Measurements from ENCODE around the gene PRKAR1B. TPM values are rescaled to one million over a fixed set of nuclear protein-coding genes. Genes with fewer than 3 reads are reported as not detected.

The PRKAR1B gene
- polyA plus RNA-seq, 6 donors from 2014 or later, result 2.9 to 5.9 (median 4.2) TPM

DNA sequence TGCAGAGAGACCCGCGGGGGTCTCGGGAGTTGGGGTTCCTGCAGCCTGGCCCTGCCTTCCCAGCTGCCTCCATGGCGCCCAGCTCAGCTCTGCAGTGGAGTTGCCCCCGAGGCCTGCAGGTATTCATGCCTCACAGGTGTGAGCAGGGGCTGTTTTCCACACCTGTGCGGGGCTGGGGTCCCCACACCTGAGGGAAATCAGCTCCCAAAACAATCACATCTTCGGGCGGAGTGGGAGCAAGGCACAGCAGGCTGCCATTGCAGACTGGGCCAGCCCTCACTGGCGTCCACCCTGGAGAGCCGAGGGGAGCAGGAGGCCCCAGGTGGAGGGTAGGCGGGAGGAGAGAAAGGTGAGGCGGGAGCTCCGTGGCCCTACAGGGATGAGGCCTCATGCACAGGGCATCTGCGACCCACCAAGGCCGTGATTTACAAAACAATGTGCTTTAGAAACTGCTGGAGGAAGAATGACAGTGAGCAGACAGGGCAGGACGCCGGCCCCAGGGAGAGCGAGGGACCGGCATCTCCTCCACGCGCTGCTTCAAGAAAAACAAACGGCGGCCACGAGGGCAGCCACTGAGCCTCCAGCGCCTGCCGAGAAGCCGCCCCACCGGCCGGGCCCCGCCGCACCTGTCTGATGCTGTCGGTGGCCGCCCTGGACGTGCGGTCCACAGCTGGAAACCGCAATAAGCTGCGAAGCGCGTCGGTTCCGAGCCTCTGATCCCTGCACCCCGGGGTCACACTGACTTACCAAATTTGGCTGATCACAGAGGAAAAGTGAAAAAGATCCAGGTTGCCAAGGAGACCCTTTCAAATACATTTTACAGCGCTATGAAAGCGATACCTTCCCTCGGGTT, 154.4 kb downstream of the PRKAR1B start:
- no peak overlapping the region for H3K27ac Mint-ChIP-seq
- H3K36me3 Mint-ChIP-seq, result peaks cover 0 to 10% of the 10 kb centered on the region in 2 donors
- H3K27me3 Mint-ChIP-seq, result no peaks in the 10 kb centered on the region
- ATAC-seq (ENCODE audit: low read depth in 2 of 2) (no peak), DNase-seq (no peak)
- H3K4me3 Mint-ChIP-seq, result peak overlapping the region in 1 of 8 donors; percentile 60
- peaks cover 0 to 6% (median 0%) of the 10 kb centered on the region in 3 donors for H3K4me1 Mint-ChIP-seq
- peaks cover 0 to 3% (median 0%) of the 10 kb centered on the region in 7 donors for H3K9me3 Mint-ChIP-seq

DNA sequence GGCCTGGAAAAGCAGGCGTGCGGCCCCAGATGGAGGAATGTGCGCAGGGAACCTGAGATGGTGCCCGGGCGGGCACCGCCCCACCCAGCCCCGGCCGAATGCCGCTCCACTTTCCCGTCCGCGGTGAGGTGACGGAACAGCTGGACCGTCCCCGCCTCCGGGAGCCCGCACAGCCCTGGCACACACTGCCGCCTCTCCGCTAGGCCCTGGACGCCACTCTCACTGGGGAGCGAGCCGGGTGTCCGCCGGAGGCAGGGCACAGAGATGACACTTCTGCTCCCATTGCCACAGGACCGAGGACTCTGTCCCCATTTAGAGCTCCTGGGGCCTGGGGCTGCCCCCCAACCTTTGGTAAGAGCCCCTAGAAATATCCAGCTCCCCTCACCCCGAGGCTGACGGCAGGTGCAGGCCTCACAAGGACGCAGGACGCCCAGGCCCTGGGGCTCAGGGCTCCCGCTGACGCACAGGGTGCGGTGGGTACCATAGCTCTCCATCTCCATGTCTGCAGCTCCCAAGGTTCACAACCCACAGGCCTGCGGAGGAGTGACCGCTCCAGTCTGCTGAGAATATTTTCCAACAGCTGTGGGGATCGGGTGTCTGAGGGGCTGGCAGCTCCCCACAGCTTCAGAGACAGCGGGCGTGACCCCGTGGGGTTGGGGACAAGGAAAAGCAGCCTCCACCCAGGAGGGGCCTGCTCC, 155.2 kb downstream of the PRKAR1B start:
- DNase-seq (no peak), ATAC-seq (ENCODE audit: low read depth in 2 of 2) (no peak)
- Mint-ChIP-seq H3K27ac (no peak overlapping the region), H3K9me3 (peaks cover 0 to 3% (median 0%) of the 10 kb centered on the region in 7 donors), H3K4me1 (peaks cover 0 to 6% (median 0%) of the 10 kb centered on the region in 3 donors), H3K36me3 (peaks cover 0 to 10% of the 10 kb centered on the region in 2 donors), H3K27me3 (no peaks in the 10 kb centered on the region), H3K4me3 (no peak overlapping the region)

DNA sequence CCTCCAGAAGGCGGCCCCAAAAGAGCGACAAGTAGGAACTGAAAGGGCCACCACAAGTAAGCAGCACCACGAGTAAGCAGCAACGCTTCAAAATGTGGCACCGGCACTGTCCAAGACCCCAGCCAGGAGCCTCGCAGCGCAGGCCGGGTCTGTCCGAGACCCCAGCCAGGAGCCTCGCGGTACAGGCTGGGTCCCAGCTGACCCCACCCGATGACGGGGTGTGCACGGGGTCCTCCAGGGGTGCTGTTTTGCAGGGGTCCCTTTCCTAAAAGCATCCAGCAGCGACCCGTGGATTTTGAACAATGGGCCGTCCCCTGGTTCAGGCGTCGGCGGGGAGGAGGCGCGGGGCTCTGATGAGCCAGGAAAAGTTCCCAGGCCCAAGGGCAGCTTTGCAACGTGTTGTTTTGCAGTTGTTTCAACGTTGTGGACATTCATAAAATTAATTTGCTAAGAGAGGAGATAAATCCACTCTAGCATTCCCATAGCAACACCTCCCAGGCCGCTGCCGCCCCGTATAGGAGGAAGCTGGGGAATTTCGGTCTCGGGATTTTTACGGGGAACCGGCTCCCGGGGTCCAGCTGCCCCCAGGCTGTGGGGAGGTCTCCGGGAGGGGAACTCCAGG, 155.9 kb downstream of the PRKAR1B start:
- no peak overlapping the region for H3K27ac Mint-ChIP-seq
- H3K36me3 Mint-ChIP-seq, result peaks cover 0 to 6% of the 10 kb centered on the region in 2 donors
- no peak for ATAC-seq (ENCODE audit: low read depth in 2 of 2)
- H3K4me1 Mint-ChIP-seq, result peaks cover 0 to 5% (median 0%) of the 10 kb centered on the region in 3 donors
- no peaks in the 10 kb centered on the region for H3K27me3 Mint-ChIP-seq
- no peak for DNase-seq
- peaks cover 0 to 3% (median 0%) of the 10 kb centered on the region in 7 donors for H3K9me3 Mint-ChIP-seq
- no peak overlapping the region for H3K4me3 Mint-ChIP-seq

DNA sequence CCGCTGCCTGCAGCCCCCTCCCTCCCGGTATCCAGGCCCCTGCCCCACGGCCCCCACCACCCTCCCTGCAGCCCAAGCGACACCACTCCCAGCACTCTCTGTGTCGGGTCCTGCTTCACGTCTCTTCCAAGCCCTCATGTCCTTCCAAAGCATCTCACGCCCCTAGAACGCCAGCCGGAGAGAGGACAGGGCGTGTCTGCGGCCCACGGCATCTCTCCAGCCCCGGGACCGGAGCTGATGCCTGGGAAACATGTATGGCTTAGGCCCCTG, 156.3 kb downstream of the PRKAR1B start:
- Mint-ChIP-seq H3K36me3 (peaks cover 0 to 1% of the 10 kb centered on the region in 2 donors), H3K27me3 (no peaks in the 10 kb centered on the region), H3K4me3 (no peak overlapping the region), H3K9me3 (peaks cover 0 to under 1% (median 0%) of the 10 kb centered on the region in 7 donors), H3K27ac (no peak overlapping the region), H3K4me1 (peaks cover 0 to under 1% (median 0%) of the 10 kb centered on the region in 3 donors)
- DNase-seq (no peak), ATAC-seq (ENCODE audit: low read depth in 2 of 2) (no peak)

DNA sequence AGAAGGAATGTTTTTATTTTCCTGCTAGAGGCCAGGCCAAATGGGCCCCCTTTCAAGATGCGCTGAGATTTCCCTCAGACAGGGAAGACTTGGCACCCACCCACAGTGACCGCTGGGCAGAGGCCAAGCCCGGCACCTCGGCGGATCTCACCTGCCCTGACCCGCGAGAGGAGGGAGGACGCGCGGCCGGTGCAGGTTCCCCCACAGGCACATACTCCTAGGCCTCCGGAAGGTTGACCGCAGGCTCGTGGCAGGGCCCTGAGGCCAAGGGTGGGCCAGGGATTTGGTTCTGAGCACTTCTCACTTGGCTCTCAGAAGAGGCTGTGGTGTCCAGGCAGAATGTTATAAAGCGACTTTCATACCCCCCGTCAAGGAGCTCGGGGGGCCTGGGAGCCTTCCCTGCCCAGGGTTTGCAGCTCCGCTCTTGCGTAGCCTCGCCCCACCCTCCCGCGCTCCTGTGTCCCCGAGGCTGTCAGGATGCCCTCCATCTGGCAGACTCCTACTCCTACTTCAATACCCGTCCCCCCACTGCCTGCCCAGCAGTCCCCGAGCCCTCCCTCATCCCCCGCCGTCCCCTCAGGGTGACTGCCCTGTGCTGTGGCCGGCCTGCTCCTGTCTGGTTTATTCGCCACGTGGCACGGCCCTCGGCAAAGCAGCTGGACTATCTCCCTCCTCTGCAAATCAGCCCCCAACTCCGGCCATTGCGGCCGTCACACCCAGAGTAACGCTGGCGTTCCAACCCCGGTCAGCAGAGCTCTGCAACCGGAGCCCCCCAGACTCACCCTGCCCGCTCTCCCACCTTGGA, 156.9 kb downstream of the PRKAR1B start:
- no peak overlapping the region for H3K27ac Mint-ChIP-seq
- no peak overlapping the region for H3K4me3 Mint-ChIP-seq
- H3K9me3 Mint-ChIP-seq, result no peaks in the 10 kb centered on the region
- H3K27me3 Mint-ChIP-seq, result no peaks in the 10 kb centered on the region
- H3K4me1 Mint-ChIP-seq, result no peaks in the 10 kb centered on the region
- no peaks in the 10 kb centered on the region for H3K36me3 Mint-ChIP-seq
- no peak for ATAC-seq (ENCODE audit: low read depth in 2 of 2)
- DNase-seq, result no peak

DNA sequence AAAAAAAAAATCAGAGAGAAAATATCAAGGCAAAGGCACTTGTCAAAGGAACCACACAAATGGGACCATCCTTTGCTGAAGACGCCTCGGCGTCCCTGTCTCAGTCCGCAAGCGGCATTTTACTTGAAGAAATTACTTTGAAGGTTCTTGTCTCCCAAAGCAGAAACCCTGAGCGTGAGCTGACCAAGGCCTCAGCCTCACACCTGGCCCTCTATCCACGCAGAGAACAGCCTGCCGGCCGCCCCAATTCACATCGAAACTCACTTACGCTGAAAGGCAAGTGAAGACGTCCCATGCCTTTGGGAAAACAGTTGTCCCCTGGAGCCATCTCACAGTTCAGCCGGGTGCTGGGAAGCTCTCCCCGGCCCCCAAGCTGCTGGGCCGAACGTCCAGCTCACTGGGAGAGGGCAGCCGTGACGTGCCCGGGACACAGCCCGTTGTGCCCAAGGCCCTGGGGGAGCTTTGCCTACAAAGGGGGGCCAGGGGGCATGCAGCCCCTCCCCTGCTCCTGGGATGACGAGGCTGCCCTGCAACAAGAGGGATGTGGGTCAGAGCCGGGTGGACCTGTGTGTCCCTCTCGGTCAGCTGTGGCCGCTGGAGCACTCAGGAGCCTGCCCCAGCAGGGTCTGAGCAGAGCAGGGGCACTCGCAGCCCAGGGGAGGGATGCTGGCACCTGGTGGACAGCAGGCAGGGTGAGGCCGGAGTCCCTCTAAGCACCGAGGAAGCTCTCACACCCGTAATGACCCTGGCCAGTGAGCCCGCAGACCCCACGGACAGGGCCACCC, 157.8 kb downstream of the PRKAR1B start:
- DNase-seq (no peak), ATAC-seq (ENCODE audit: low read depth in 2 of 2) (no peak)
- Mint-ChIP-seq H3K4me1 (no peaks in the 10 kb centered on the region), H3K36me3 (no peaks in the 10 kb centered on the region), H3K9me3 (no peaks in the 10 kb centered on the region), H3K27ac (no peak overlapping the region), H3K4me3 (no peak overlapping the region), H3K27me3 (no peaks in the 10 kb centered on the region)

DNA sequence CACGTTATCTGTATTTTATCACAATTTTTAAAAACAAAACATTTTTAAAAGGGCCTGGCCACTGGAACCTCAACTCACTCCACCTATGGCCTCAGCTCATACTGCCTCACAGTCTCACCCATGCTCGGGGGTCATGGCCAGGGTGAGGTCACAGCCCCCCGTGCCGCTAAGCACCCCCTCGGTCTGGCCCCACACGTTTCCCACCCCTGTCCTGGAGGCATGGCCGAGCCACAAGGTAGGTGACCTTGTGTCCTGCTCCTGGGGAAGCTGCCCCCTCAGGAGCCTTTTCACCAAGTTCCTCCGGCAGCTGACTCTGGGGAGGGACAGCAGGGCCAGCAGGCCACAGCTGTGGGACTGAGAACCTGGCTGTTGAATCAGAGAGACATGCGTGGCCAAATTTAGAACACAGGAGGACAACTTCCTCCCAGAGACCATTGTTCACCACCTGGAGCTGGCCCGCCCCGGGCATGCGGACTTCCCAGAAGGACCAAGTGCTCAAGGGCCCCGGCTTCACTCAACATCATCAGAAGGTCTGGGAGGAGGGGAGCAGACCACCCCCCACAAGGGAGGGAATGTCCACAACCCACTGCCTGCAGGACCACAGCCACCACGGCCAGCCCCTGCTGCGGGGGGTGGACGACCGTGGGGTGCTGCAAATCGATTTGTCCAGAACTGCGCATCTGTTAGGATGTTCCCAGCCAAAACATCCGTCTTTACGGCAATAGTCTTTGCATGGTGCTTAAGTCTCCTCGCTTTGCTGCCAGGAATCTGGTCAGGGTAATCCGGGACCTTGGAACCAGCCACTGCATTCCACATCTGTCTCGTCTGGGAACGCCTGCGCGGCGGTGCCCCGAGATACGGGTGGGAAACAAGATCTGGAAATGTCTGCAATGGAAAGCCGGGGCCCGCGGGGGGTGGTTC, 158.8 kb downstream of the PRKAR1B start:
- ATAC-seq (ENCODE audit: low read depth in 2 of 2), result no peak
- no peak overlapping the region for H3K27ac Mint-ChIP-seq
- H3K4me3 Mint-ChIP-seq, result no peak overlapping the region
- no peaks in the 10 kb centered on the region for H3K4me1 Mint-ChIP-seq
- no peaks in the 10 kb centered on the region for H3K36me3 Mint-ChIP-seq
- no peaks in the 10 kb centered on the region for H3K27me3 Mint-ChIP-seq
- DNase-seq, result no peak
- H3K9me3 Mint-ChIP-seq, result no peaks in the 10 kb centered on the region

DNA sequence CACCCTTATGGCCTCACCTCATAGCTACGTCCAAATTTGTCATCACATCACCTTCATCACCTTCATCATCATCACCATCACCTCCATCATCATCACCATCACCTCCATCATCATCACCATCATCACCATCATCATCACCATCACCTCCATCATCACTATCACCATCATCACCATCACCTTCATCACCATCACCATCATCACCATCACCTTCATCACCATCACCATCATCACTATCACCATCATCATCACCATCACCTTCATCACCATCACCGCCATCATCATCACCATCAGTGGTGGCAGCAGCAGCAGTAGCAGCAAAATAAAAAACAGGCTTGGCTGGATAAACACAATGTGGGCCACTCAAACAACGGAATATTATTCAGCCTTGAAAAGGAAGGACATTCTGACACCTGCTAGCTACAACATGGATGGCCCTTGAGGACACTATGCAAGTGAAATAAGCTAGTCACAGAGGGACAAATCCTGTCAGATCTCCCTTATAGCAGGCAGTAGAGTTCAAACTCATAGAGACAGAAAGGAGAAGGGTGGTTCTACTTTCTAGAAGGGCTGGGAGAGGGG, 159.7 kb downstream of the PRKAR1B start:
- ATAC-seq (ENCODE audit: low read depth in 2 of 2) (no peak), DNase-seq (no peak)
- Mint-ChIP-seq H3K9me3 (no peaks in the 10 kb centered on the region), H3K4me3 (no peak overlapping the region), H3K27me3 (no peaks in the 10 kb centered on the region), H3K27ac (no peak overlapping the region), H3K4me1 (no peaks in the 10 kb centered on the region), H3K36me3 (no peaks in the 10 kb centered on the region)

DNA sequence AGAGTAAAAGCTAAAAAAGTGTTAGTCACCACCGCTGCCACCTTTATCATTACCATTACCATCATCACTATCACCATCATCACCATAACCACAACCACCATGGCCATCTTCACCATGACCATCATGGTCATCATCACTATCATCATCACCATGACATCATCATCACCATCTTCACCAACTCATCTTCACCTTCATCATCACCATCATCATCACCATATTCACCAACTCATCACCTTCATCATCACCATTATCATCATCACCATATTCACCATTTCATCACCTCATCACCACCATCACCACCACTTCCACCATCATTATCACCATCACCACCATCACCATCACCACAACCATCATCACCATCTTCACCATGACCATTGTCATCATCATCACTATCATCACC, 161.0 kb downstream of the PRKAR1B start:
- Mint-ChIP-seq H3K4me3 (no peak overlapping the region), H3K9me3 (no peaks in the 10 kb centered on the region), H3K27me3 (no peaks in the 10 kb centered on the region), H3K4me1 (no peaks in the 10 kb centered on the region), H3K36me3 (no peaks in the 10 kb centered on the region), H3K27ac (no peak overlapping the region)
- DNase-seq (no peak), ATAC-seq (ENCODE audit: low read depth in 2 of 2) (no peak)

DNA sequence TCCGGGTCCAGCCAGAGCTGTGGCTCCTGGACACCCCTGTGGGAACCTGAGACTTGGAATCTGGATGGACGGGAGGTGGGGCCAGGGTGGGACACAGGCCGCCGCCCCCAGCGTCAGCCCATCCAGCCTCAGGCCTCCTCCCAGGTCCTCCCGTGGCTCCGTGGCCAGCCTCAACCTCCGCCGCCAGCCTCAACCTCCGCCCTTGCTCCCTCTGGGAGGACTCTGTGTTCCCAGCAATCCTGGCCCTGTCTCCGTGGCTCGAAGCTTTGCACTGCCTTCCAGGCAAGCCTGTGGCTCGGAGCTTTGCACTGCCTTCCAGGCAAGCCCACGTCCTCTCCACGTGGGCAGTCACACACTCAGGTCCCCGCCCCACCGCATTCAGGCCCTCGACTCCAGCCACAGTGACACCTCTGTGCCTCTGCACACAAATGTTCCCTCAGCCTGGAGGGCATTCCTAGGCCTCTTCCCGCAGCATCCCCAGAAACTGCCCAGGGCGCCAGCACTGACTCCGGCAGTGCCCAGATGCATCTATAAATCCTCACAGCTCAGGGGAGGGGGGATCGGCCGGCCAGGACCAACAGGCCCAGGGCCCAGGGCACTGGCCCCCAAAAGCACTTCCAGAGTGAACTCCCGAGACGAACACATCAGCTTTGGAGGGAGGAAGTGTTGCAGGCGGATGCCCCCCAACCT, 162.8 kb downstream of the PRKAR1B start:
- Mint-ChIP-seq H3K4me3 (no peak overlapping the region), H3K27ac (no peak overlapping the region)
- no peak for DNase-seq

DNA sequence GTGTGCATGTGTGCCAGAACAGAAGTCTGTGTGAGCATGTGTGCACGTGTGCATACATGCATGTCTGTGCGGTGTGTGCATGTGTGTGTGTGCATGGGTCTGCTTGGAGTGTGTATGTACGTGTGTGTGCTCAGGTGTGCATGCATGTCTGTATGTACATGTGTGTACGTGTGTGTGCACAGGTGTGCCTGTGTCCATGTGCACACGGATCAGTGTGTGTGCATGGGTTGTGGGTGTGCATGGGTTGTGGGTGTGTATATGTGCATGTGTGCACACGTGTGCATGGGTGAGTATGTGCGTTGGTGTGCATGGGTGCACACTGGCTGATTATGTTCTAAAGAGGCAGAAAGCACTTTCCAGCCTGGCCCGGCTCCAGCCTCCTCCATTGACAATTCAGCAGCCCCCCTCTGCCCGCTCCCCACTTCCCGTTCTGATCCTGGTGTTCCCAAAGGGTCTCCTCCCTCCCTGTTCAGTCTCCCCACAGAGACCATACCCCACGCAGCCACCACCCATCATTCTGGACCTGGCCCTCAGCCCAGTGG, 163.4 kb downstream of the PRKAR1B start:
- DNase-seq, result no peak
- no peak overlapping the region for H3K4me3 Mint-ChIP-seq
- no peak overlapping the region for H3K27ac Mint-ChIP-seq
- H3K36me3 Mint-ChIP-seq, result no peaks in the 10 kb centered on the region
- H3K27me3 Mint-ChIP-seq, result no peaks in the 10 kb centered on the region
- ATAC-seq (ENCODE audit: low read depth in 2 of 2), result no peak
- H3K4me1 Mint-ChIP-seq, result no peaks in the 10 kb centered on the region
- H3K9me3 Mint-ChIP-seq, result no peaks in the 10 kb centered on the region

More for the DNA sequence above, 162.8 kb downstream of the PRKAR1B start:
- no peaks in the 10 kb centered on the region for H3K4me1 Mint-ChIP-seq
- no peaks in the 10 kb centered on the region for H3K9me3 Mint-ChIP-seq
- H3K27me3 Mint-ChIP-seq, result no peaks in the 10 kb centered on the region
- ATAC-seq (ENCODE audit: low read depth in 2 of 2), result no peak
- no peaks in the 10 kb centered on the region for H3K36me3 Mint-ChIP-seq

Measured in naive B cell (primary cell).